H1 (cell line): ENCODE measurements around the gene DVL1. TPM values are rescaled to one million over a fixed set of nuclear protein-coding genes. Genes with fewer than 3 reads are reported as not detected.

ENCODE experiments used
- CTCF ChIA-PET: fragments of 300-600 bp; sonication (Branson Sonifier 250); formaldehyde crosslinking; loops from one replicate; lab custom pipeline; 2021; ENCODE audit not compliant: partially characterized antibody; lab: Charles Lee
- POLR2A ChIA-PET: fragments of 300-600 bp; sonication (Branson Sonifier 250); formaldehyde crosslinking; loops from one replicate; lab custom pipeline; 2021; ENCODE audit warnings: inconsistent platforms; ENCODE audit not compliant: partially characterized antibody; lab: Charles Lee
- DNase-seq, 2 experiments: peaks; one replicate each; pipeline versions ENCODE4 v3.0.0 to v3.0.0-alpha.2; 2010 to 2022; ENCODE audit warnings: low spot score in 2 of 2, low read depth in 1 of 2, mixed read lengths in 1 of 2
- FAIRE-seq: peaks from 2 replicates; lab custom pipeline; 2011; peaks lifted over from hg19 to GRCh38; lab: Jason Lieb, UNC
- H2AFZ ChIP-seq: 2 replicates; pipeline ENCODE4 v1.8.1; 2012; ENCODE audit warnings: low read length, inconsistent platforms
- H2AK5ac ChIP-seq: 2 replicates; pipeline ENCODE4 v1.6.1; 2013; ENCODE audit warnings: low read depth, low read length
- H2BK120ac ChIP-seq: replicated peaks from 2 replicates; pipeline ENCODE3; 2013; ENCODE audit warnings: low read depth, low read length, inconsistent platforms
- H2BK12ac ChIP-seq: 2 replicates; pipeline ENCODE4 v1.6.1; 2013; ENCODE audit warnings: low read depth, low read length
- H2BK15ac ChIP-seq: 2 replicates; pipeline ENCODE4 v1.6.1; 2013; ENCODE audit warnings: low read length
- H2BK20ac ChIP-seq: 2 replicates; pipeline ENCODE4 v1.6.1; 2013; ENCODE audit warnings: low read length
- H2BK5ac ChIP-seq: 2 replicates; pipeline ENCODE4 v1.6.1; 2013; ENCODE audit warnings: low read depth, low read length
- H3K14ac ChIP-seq: 2 replicates; pipeline ENCODE4 v1.6.1; 2013; ENCODE audit warnings: inconsistent platforms; ENCODE audit not compliant: insufficient read length
- H3K18ac ChIP-seq: 2 replicates; pipeline ENCODE4 v1.6.1; 2013; ENCODE audit warnings: low read length; ENCODE audit errors: extremely low read depth
- H3K23ac ChIP-seq: 2 replicates; pipeline ENCODE4 v1.6.1; 2013; ENCODE audit warnings: inconsistent platforms; ENCODE audit not compliant: insufficient read length
- H3K23me2 ChIP-seq: 2 replicates; pipeline ENCODE4 v1.6.1; 2013; ENCODE audit warnings: low read depth, low read length
- H3K27ac ChIP-seq: 2 replicates; pipeline ENCODE4 v1.6.1; 2011; ENCODE audit warnings: low read depth, low read length, inconsistent platforms
- H3K27me3 ChIP-seq, 4 experiments: replicated peaks in 1 of 4; 1 replicate in 1 of 4; 2 replicates in 3 of 4; pipeline versions ENCODE4 v1.6.1 to v1.8.1; 2011 to 2013; ENCODE audit warnings: low read length in 3 of 4, mild to moderate bottlenecking in 3 of 4, inconsistent platforms in 2 of 4, mixed read lengths in 2 of 4, moderate library complexity in 1 of 4; ENCODE audit not compliant: control insufficient read depth in 3 of 4, insufficient read depth in 3 of 4; ENCODE audit errors: extremely low read depth in 1 of 4
- H3K36me3 ChIP-seq, 4 experiments: 2 replicates each; pipeline versions ENCODE4 v1.6.1 to v1.8.1; 2011 to 2013; ENCODE audit warnings: mild to moderate bottlenecking in 4 of 4, low read length in 3 of 4, moderate library complexity in 2 of 4, control low read depth in 1 of 4, inconsistent platforms in 1 of 4; ENCODE audit not compliant: insufficient read depth in 4 of 4, control insufficient read depth in 2 of 4
- H3K4ac ChIP-seq: replicated peaks from 2 replicates; pipeline ENCODE3; 2013; ENCODE audit warnings: low read length, low read depth, mixed read lengths, inconsistent platforms; ENCODE audit not compliant: insufficient read length
- H3K4me1 ChIP-seq, 4 experiments: replicated peaks in 1 of 4; 1 replicate in 1 of 4; 2 replicates in 3 of 4; pipeline versions ENCODE4 v1.6.1 to v1.8.1; 2011 to 2013; ENCODE audit warnings: low read length in 3 of 4, inconsistent platforms in 2 of 4, mixed read lengths in 1 of 4; ENCODE audit not compliant: insufficient read depth in 4 of 4, control insufficient read depth in 3 of 4
- H3K4me2 ChIP-seq, 2 experiments: 2 replicates each; pipeline versions ENCODE4 v1.6.1 to v1.8.1; 2011 to 2013; ENCODE audit warnings: low read depth in 2 of 2, low read length in 2 of 2, control low read depth in 1 of 2, inconsistent platforms in 1 of 2, mild to moderate bottlenecking in 1 of 2; ENCODE audit not compliant: insufficient read depth in 1 of 2
- H3K4me3 ChIP-seq, 4 experiments: fragments of 200-600, 300-600 bp in 1 of 4; sonication (generic), shearing (Covaris generic), sonication (Bioruptor Twin) in 1 of 4; 2 replicates each; pipeline versions ENCODE4 v1.5.1 to v1.8.1; 2011 to 2016; ENCODE audit warnings: low read length in 4 of 4, low read depth in 3 of 4, control low read depth in 2 of 4, inconsistent platforms in 2 of 4, mild to moderate bottlenecking in 2 of 4, mixed read lengths in 1 of 4, moderate library complexity in 1 of 4; ENCODE audit not compliant: insufficient read depth in 2 of 4; ENCODE audit errors: extremely low read depth in 1 of 4
- H3K56ac ChIP-seq: replicated peaks from 2 replicates; pipeline ENCODE3; 2013; ENCODE audit warnings: low read depth, mild to moderate bottlenecking, mixed read lengths, low read length, inconsistent platforms; ENCODE audit not compliant: insufficient read length
- H3K79me1 ChIP-seq: 2 replicates; pipeline ENCODE4 v1.6.1; 2013; ENCODE audit warnings: low read depth, low read length, control low read depth
- H3K79me2 ChIP-seq, 2 experiments: 2 replicates each; pipeline versions ENCODE4 v1.6.1 to v1.8.1; 2012 to 2013; ENCODE audit warnings: low read length in 2 of 2, mild to moderate bottlenecking in 2 of 2, inconsistent platforms in 1 of 2; ENCODE audit not compliant: insufficient read depth in 2 of 2, control insufficient read depth in 1 of 2
- H3K9ac ChIP-seq, 4 experiments: replicated peaks in 1 of 4; 1 replicate in 1 of 4; 2 replicates in 3 of 4; pipeline versions ENCODE4 v1.6.1 to v1.8.1; 2011 to 2013; ENCODE audit warnings: low read depth in 3 of 4, low read length in 3 of 4, control low read depth in 2 of 4, mild to moderate bottlenecking in 2 of 4, moderate library complexity in 2 of 4, inconsistent platforms in 1 of 4; ENCODE audit errors: extremely low read depth in 1 of 4
- H3K9me3 ChIP-seq, 2 experiments: 2 replicates each; pipeline versions ENCODE4 v1.6.1 to v1.8.1; 2012 to 2013; ENCODE audit warnings: mild to moderate bottlenecking in 2 of 2, moderate library complexity in 2 of 2, control low read depth in 1 of 2, inconsistent platforms in 1 of 2, low read depth in 1 of 2, low read length in 1 of 2, mixed read lengths in 1 of 2; ENCODE audit not compliant: insufficient read depth in 2 of 2
- H4K20me1 ChIP-seq, 2 experiments: replicated peaks in 1 of 2; 2 replicates each; pipeline versions ENCODE3 to v1.8.1; 2011 to 2013; ENCODE audit warnings: inconsistent platforms in 2 of 2, low read length in 2 of 2, mild to moderate bottlenecking in 1 of 2; ENCODE audit not compliant: insufficient read depth in 2 of 2, control insufficient read depth in 1 of 2
- H4K5ac ChIP-seq: 2 replicates; pipeline ENCODE4 v1.6.1; 2013; ENCODE audit warnings: low read length, low read depth, mixed read lengths, inconsistent platforms; ENCODE audit not compliant: insufficient read length
- H4K8ac ChIP-seq: 2 replicates; pipeline ENCODE4 v1.8.0; 2013; ENCODE audit warnings: mild to moderate bottlenecking, moderate library complexity, low read length, inconsistent platforms; ENCODE audit not compliant: insufficient read depth; ENCODE audit errors: extremely low read depth
- H4K91ac ChIP-seq: replicated peaks from 2 replicates; pipeline ENCODE3; 2013; ENCODE audit warnings: low read length, mixed read lengths, inconsistent platforms; ENCODE audit not compliant: insufficient read length
- GABPA ChIP-seq: IDR thresholded peaks from 2 replicates; pipeline ENCODE4 v1.6.1; 2011; ENCODE audit warnings: mild to moderate bottlenecking, low read length, moderate library complexity, borderline replicate concordance; ENCODE audit not compliant: insufficient read depth
- GTF2F1 ChIP-seq: IDR thresholded peaks from 2 replicates; pipeline ENCODE4 v1.6.1; 2012; ENCODE audit warnings: low read depth, low read length, improper control_type of control experiment, borderline replicate concordance
- HDAC6 ChIP-seq: IDR thresholded peaks from one replicate; pipeline ENCODE4 v1.7.1; 2012; ENCODE audit warnings: low read depth, mild to moderate bottlenecking, inconsistent platforms, low read length, moderate library complexity
- JUND ChIP-seq: IDR thresholded peaks from 2 replicates; pipeline ENCODE4 v1.6.1; 2011; ENCODE audit warnings: mild to moderate bottlenecking, improper control_type of control experiment, low read length
- KDM5A ChIP-seq: fragments of 200-600 bp; IDR thresholded peaks from 2 replicates; pipeline ENCODE4 v1.7.1; 2012; ENCODE audit warnings: mild to moderate bottlenecking, low read length, inconsistent platforms, mixed read lengths
- MAX ChIP-seq: IDR thresholded peaks from 2 replicates; pipeline ENCODE4 v1.6.1; 2012; ENCODE audit warnings: inconsistent platforms
- POU5F1 ChIP-seq: IDR thresholded peaks from 2 replicates; pipeline ENCODE4 v1.6.1; 2011; ENCODE audit warnings: low read depth, mild to moderate bottlenecking, low read length, moderate library complexity
- SIX5 ChIP-seq: IDR thresholded peaks from 2 replicates; pipeline ENCODE4 v1.6.1; 2011; ENCODE audit warnings: mild to moderate bottlenecking, low read depth, low read length
- TCF12 ChIP-seq: IDR thresholded peaks from 2 replicates; pipeline ENCODE4 v1.6.1; 2011; ENCODE audit warnings: low read depth, mild to moderate bottlenecking, low read length
- WGBS, 2 experiments: shearing (Covaris generic) in 1 of 2; methylation state at CpG; one replicate each; pipeline versions ENCODE4 v1.1.6 to v1.1.7; 2013 to 2015; ENCODE audit warnings: low lambda C conversion rate in 2 of 2, mixed read lengths in 2 of 2, inconsistent platforms in 1 of 2, low coverage in 1 of 2, missing lambda C conversion rate in 1 of 2; ENCODE audit not compliant: insufficient replicate concordance in 2 of 2, insufficient coverage in 1 of 2, insufficient read length in 1 of 2; ENCODE audit errors: extremely low coverage in 1 of 2, missing lambda C conversion rate in 1 of 2; 5-methylcytosine and 5-hydroxymethylcytosine counted together
- polyA plus RNA-seq, 7 experiments: library from polyadenylated mRNA; depleted of rRNA in 3 of 7; stranded (reverse) in 5 of 7; unstranded in 2 of 7; fragments of >200 nt in 5 of 7; fragments of 200-250 nt in 2 of 7; gene quantifications; 1 replicate in 5 of 7; 2 replicates in 1 of 7; 4 replicates in 1 of 7; pipeline versions ENCODE4 v1.2.1 to v1.2.3, GENCODE V29; 2011 to 2013; ENCODE audit warnings: missing spikeins in 2 of 7, mixed read lengths in 2 of 7
- total RNA-seq: library from RNA; stranded (reverse); fragmentation: NEBNext Ultra II Directional; extraction: Animal tissue kit (Norgen Biotek cat#: 25700); gene quantifications from 2 replicates; pipeline ENCODE4 v1.2.1, GENCODE V29; 2021
- TF ChIP-seq, protein P1 (sequence below), 3 experiments: IDR thresholded peaks; 1 replicate in 2 of 3; 2 replicates in 1 of 3; pipeline versions ENCODE4 v1.5.1 to v1.6.1; 2011; ENCODE audit warnings: low read length in 3 of 3, mild to moderate bottlenecking in 3 of 3, inconsistent platforms in 2 of 3, low read depth in 1 of 3, moderate library complexity in 1 of 3; ENCODE audit not compliant: insufficient read depth in 1 of 3; ENCODE audit errors: control extremely low read depth in 1 of 3

The DVL1 gene
- total and polyA plus RNA-seq, 2 of the 8 experiments (the other 6 are each of a cell fraction or from before 2014, with no cell fraction given), result 39.4 to 58.9 TPM

DNA sequence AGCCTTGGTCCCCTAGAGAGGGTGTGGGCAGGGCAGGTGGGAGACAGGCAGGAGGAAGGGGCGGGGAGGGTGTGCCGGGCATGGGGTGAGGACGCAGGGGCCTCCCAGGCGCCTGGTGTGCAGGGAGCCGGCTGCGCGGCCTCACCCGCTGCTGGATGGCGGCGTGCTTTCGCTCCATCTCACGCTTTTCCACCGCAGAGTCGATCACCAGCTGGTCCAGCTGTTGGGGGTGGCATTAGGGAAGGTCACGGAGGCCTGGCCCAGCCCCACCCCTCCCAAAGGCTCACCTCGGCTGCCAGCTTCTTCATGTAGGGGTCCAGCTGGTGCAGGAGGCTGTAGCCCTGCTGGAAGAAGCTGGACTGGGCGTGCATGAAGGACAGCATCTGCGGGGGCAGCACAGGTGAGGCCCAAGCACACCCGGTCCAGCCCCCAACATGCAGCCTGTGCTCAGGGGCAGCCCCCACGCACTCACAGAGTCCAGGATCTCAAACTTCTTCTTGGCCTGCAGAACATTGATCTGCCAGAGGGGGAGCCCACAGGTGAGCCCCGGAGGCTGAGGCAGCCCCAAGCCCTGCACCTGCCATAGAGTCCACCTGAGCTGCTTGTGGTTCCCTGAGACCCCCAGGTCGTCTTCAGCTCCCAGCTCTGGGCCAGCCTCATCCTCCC is 49.4 kb downstream of the DVL1 start:
- Histone ChIP-seq H3K36me3 (peaks cover 0 to 4% (median 0%) of the 10 kb centered on the region in 4 experiments; a peak in 1 of 8 replicates), H3K4ac (no peak overlapping the region), H3K18ac (no peak overlapping the region), H3K79me1 (no peaks in the 10 kb centered on the region), H2BK20ac (no peak overlapping the region), H4K5ac (no peak overlapping the region), H2BK15ac (no peak overlapping the region), H2AFZ (no peak overlapping the region), H2BK12ac (no peak overlapping the region), H3K27me3 (no peaks in the 10 kb centered on the region), H3K56ac (no peak overlapping the region), H3K23me2 (no peaks in the 10 kb centered on the region), H4K20me1 (peaks cover 5 to 18% of the 10 kb centered on the region in 2 experiments), H3K9me3 (no peaks in the 10 kb centered on the region), H3K4me3 (no peak overlapping the region), H3K4me1 (peaks cover 0 to 10% (median 6%) of the 10 kb centered on the region in 4 experiments; a peak in 5 of 7 replicates), H4K91ac (no peak overlapping the region), H2AK5ac (no peak overlapping the region), H2BK120ac (no peak overlapping the region), H3K27ac (no peak overlapping the region), H3K4me2 (no peak overlapping the region), H3K23ac (no peak overlapping the region), H4K8ac (no peak overlapping the region; the same call in 1 of the 2 replicates), H3K9ac (no peak overlapping the region), H3K79me2 (no peaks in the 10 kb centered on the region), H2BK5ac (no peak overlapping the region), H3K14ac (no peak overlapping the region)
- ChIA-PET CTCF (interaction anchor here (0.6 to 2.7 kb wide), 27 partner anchors 9 to 321 kb away, joined by 3 to 15 read pairs (median 3); no protein-coding TSS in a partner anchor), POLR2A (interaction anchor here (0.7 to 1.9 kb wide), 4 partner anchors 8 to 33 kb away, joined by 3 to 7 read pairs (median 4); no protein-coding TSS in a partner anchor)
- WGBS, 2 experiments, result 83% methylated on average over 21 of the region's 22 CpGs; no CpG with 5 or more reads in 1 of the 2 experiments
- FAIRE-seq (no peak), DNase-seq (no peak)
- TF ChIP-seq GABPA (peak; percentile 30; the same call in 1 of the 2 replicates), JUND (no peak), HDAC6 (no peak), GTF2F1 (no peak), KDM5A (no peak), MAX (no peak), SIX5 (no peak), TCF12 (no peak), POU5F1 (no peak)
- TF ChIP-seq, protein P1, sequence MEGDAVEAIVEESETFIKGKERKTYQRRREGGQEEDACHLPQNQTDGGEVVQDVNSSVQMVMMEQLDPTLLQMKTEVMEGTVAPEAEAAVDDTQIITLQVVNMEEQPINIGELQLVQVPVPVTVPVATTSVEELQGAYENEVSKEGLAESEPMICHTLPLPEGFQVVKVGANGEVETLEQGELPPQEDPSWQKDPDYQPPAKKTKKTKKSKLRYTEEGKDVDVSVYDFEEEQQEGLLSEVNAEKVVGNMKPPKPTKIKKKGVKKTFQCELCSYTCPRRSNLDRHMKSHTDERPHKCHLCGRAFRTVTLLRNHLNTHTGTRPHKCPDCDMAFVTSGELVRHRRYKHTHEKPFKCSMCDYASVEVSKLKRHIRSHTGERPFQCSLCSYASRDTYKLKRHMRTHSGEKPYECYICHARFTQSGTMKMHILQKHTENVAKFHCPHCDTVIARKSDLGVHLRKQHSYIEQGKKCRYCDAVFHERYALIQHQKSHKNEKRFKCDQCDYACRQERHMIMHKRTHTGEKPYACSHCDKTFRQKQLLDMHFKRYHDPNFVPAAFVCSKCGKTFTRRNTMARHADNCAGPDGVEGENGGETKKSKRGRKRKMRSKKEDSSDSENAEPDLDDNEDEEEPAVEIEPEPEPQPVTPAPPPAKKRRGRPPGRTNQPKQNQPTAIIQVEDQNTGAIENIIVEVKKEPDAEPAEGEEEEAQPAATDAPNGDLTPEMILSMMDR (IDR thresholded peaks at IDR 0.05; ENCODE audit: control extremely low read depth in 1 of 3, insufficient read depth in 1 of 3, low read depth in 1 of 3, low read length in 3 of 3), result peak in 2 of 3 experiments; percentile 56 to 72; a peak in 3 of 4 replicates
